ENCODE results near the gene ZNFX1.

Gene ZNFX1

DNA sequence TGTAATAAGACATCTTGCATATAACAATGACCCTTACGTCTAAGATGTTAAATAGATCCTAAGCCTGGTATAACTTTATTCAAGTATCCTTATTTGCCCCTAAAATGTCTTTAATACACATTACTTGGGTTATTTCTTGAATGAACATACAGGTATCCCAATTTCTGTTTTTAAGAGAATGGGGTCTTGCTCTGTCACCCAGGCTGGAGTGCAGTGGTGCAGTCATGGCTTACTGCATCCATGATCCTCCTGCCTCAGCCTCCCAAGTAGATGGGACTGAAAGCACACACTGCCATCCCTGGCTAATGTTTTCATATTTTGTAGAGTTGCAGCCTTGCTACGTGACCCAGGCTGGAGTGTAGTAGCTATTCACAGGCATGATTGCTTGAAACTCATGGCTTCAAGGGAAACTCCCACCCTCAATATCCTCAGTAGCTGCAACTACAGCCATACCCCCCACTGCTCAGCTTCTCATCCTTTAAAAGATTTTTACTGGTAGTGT lies 10.4 kb upstream of the ZNFX1 start:
- TF ChIP-seq, protein P1, sequence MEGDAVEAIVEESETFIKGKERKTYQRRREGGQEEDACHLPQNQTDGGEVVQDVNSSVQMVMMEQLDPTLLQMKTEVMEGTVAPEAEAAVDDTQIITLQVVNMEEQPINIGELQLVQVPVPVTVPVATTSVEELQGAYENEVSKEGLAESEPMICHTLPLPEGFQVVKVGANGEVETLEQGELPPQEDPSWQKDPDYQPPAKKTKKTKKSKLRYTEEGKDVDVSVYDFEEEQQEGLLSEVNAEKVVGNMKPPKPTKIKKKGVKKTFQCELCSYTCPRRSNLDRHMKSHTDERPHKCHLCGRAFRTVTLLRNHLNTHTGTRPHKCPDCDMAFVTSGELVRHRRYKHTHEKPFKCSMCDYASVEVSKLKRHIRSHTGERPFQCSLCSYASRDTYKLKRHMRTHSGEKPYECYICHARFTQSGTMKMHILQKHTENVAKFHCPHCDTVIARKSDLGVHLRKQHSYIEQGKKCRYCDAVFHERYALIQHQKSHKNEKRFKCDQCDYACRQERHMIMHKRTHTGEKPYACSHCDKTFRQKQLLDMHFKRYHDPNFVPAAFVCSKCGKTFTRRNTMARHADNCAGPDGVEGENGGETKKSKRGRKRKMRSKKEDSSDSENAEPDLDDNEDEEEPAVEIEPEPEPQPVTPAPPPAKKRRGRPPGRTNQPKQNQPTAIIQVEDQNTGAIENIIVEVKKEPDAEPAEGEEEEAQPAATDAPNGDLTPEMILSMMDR (IDR thresholded peaks at IDR 0.05) = no peak

DNA sequence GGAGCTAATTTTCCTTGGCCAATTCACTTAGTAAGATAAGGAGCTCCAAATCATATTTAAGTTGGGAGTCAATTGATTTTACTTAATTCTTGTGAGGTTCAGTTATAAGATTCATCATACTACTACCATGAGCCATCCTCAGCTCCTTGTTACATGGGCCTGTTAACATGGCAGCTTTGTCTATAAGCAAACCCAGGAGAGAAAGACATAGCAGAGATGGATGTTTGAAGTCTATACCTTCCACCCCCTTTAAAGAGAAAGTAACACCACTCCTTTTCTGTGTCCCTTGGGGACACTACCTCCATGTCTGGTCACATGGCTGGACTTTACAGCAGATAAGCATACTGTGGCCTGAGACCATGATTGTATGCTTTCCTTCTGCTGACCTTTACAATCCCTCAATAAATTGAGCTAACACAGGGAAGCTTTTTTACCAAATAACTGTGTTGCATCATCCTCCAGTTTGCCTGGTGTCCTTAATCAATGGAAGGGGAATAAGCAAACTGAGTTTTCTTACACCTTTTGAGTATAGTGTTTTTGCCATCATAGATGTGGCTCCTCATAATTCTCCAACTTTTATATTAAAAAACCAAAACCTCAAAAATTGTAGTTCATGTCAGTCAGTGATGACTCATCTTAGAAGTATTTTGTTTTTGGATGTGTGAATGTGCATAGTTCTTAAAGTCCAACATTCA lies 9.8 kb upstream of the ZNFX1 start:
- TF ChIP-seq, protein P1 (IDR thresholded peaks at IDR 0.05) = no peak

DNA sequence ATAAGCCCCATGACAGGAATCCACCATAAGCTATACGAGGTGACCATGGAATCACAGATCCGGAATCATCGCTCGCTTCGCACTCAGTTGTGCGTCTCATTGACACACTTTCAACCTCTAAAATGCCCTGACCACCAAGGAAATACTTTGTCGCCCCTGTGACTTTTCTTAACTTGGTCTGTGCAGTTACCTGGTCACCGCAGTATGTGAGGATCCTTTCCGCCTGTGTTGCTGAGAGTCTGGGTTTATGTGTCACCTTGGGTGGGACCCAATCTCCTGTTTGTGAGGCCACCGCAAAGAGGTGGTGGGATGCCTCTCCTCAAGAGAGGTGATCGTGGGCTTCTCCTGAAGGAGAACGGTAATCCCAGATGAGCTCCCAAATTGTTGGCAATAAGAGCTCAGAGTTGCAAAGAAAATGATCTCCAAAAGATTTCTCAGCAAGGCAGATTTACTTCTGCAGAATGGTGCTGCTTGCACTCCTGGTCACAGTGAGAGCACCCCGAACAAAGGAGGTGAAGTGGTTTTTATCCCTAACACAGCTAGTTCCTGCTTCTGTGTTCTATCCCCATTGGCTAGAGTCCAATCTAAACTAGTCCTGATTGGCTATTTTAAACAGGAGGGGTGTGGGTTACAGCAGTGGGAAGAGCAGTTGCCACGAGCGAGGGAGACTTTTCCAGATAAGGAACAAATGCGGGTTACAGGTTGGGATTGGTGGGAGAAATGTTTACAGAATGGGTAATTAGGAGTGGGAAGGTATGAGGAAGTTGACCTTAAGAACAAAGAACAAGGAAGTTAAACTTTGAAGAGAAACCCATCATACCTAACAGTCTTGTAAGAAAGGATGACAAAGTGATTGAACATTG lies 9.1 kb upstream of the ZNFX1 start:
- TF ChIP-seq, protein P1 (IDR thresholded peaks at IDR 0.05) = no peak

DNA sequence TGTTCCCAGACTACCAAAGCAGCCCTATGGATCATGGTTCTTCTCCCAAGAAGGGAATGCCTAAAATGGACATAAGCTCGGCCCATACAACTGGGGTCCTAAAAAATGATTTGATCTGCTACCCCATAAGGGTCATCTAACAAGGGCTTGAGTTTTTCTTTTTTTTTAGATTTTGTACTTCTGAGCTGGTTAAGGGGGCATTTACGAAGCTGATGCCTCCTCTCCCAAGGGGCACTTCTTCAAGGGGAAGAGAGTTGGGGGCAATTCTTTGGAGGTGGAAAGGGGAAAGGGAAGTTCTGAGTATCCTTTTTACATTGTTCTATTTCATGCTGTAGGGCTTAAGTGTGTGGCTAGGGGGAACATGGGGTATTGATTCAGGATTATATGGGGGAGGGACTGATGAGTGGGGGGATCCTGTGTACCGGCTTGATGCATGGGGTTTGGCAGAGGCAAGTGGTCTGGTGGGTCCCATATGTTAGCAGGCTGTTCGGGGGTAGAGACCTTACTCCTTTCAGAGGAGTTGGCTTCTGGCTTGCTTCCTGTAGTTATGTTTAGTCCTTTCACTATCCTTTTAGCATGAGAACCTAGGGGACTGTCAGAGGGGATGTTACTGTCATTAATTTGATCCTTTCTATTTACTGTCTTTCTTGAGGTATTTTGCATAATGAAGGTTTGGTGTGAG lies 8.1 kb upstream of the ZNFX1 start:
- TF ChIP-seq, protein P1 (IDR thresholded peaks at IDR 0.05) = no peak

DNA sequence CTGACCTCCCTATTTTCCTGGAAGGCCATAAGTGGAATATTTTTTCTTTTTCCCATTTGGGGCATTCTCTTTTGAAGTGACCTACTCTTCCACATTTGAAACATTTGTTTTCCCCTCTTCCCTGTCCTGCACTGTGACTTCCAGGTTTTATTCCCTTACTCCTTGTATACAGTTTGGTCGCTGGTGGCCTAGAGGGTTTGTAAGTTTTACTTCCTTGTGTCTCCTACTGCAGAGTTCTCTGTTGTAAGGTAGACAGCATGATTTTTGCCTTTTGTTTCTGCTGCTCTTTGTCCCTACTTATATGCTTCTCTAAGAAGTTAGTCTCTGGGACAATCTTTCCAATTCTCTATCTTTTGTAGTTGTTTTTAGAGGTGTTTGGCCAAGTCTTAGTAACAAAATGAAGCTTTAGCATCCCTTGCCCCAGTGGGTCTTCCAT lies 7.4 kb upstream of the ZNFX1 start:
- TF ChIP-seq, protein P1 (IDR thresholded peaks at IDR 0.05) = no peak

DNA sequence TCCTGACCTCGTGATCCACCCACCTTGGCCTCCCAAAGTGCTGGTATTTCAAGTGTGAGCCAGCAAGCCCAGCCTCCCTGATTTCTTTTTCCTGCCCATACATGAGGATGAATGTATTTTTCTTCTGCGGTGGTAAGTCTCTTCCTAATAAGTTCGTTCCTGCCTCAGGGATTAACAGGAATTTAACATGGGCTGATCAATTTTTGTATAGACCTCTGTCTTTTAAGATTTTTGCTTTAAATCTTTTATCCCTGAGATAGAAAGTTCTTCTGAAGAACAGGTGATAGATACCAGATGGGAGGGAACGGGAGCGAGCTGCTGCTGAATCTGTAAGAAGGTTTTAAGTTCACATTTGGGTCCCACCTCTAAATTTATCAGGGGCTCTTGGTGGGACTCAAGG lies 7.0 kb upstream of the ZNFX1 start:
- TF ChIP-seq, protein P1 (IDR thresholded peaks at IDR 0.05) = no peak
